HG03135 (cell line): Measurements from ENCODE around the gene MVB12A.
A peak's percentile ranks its signal among the peaks of the same experiment; 100 is the strongest.

Source experiments
- ATAC-seq: cut with Tn5 transposase; IDR thresholded peaks from one replicate; pipeline ENCODE4 v1.9.1; 2021; ENCODE audit warnings: mild to moderate bottlenecking, moderate library complexity; ENCODE audit not compliant: unreplicated experiment

Gene MVB12A

GRCh38 chr19:17419621-17420474, at the start of gene MVB12A:
TSS of gene MVB12A (plus strand) at chr19:17420047. CDS start at chr19:17420136, 89 bp downstream.
- peak; percentile 85 for ATAC-seq

GRCh38 chr19:17376935-17377600, 42.8 kb upstream of the MVB12A start, which contains the start of gene PLVAP:
TSS of gene PLVAP (minus strand) at chr19:17377342. CDS start at chr19:17377288, 54 bp downstream.
- no peak for ATAC-seq

GRCh38 chr19:17378271-17378670, 41.6 kb upstream of the MVB12A start:
- no peak for ATAC-seq

- no peak for ATAC-seq
These were observed 40.6 kb upstream of the MVB12A start for GRCh38 chr19:17379221-17379631.

GRCh38 chr19:17380426-17381138, 39.3 kb upstream of the MVB12A start:
- ATAC-seq: no peak

- no peak for ATAC-seq
These were observed 33.8 kb upstream of the MVB12A start for GRCh38 chr19:17385878-17386611.

- ATAC-seq: no peak
These were observed 30.6 kb upstream of the MVB12A start for GRCh38 chr19:17389288-17389687.

- no peak for ATAC-seq
These were observed 29.7 kb upstream of the MVB12A start for GRCh38 chr19:17389957-17390664.

- ATAC-seq: peak; percentile 67
These were observed 29.0 kb upstream of the MVB12A start for GRCh38 chr19:17390665-17391370.

- no peak for ATAC-seq
These were observed 28.3 kb upstream of the MVB12A start for GRCh38 chr19:17391371-17392151.

- ATAC-seq: no peak
These were observed 26.8 kb upstream of the MVB12A start for GRCh38 chr19:17393002-17393401.

GRCh38 chr19:17393914-17394313, 25.9 kb upstream of the MVB12A start, which contains the start of gene CCDC194:
TSS of gene CCDC194 (minus strand) at chr19:17394196. CDS start at chr19:17394158, 38 bp downstream.
- no peak for ATAC-seq

GRCh38 chr19:17394891-17395415, 24.9 kb upstream of the MVB12A start:
- no peak for ATAC-seq

GRCh38 chr19:17398902-17399527, 20.8 kb upstream of the MVB12A start:
- ATAC-seq: no peak

- ATAC-seq: no peak
These were observed 18.2 kb upstream of the MVB12A start for GRCh38 chr19:17401628-17402027.

GRCh38 chr19:17402982-17403855, 16.6 kb upstream of the MVB12A start:
- no peak for ATAC-seq

- no peak for ATAC-seq
These were observed 15.8 kb upstream of the MVB12A start for GRCh38 chr19:17404015-17404414.
